Measurements from ENCODE around the gene DPP4.

DNA sequence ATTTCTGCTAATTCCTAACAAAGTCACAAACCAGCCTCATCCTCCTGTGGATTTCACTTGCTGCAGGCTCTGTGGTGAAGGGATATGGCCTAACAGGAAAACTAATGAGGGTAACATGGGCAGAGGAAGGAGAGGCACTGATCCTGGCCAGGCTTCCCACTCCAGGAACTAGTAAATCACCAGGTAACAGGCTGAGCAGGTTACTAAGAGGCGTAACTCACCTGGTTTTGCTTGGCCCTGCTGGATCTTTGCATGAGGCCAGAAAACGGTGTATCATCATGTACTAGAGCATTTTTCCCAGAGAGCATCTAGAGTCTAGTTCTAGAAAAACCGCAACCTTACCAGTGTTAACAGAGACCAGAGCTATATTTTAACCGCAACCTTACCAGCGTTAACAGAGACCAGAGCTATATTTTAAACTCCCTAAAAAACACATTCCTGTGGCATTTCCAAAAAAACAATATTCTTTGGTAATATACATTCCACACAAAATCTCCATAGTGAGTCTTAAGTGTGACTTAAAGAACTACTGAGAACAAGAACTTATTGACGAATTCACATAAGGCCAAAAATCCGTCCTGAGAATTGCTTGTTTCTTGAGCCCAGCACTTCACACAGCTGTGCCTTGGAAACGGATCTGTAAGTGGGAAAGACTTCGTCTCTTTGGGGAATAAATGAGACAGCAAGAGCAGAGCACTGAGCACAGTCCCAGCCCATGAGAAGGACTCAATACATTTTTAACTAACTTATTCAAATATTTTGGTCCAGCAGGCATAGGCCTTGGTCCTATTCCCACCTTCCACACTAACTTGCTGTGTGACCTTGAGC, 43.4 kb downstream of the DPP4 start:
- no peak for TF ChIP-seq POLR2A (IDR thresholded peaks at IDR 0.05)
- TF ChIP-seq EP300 (IDR thresholded peaks at IDR 0.05): no peak
- TF ChIP-seq POLR2AphosphoS5 (IDR thresholded peaks at IDR 0.05): no peak
